KMS-11 (cell line): Measurements from ENCODE around the gene AACS.

Experiments
- H2AFZ ChIP-seq: fragments of 200-600 bp; sonication (generic); 2 replicates; pipeline ENCODE4 v1.6.1; 2016; ENCODE audit warnings: antibody characterized with exemption, mixed run types, low read depth
- H3K27ac ChIP-seq: fragments of 200-600 bp; sonication (generic); 2 replicates; pipeline ENCODE4 v1.6.1; 2016; ENCODE audit warnings: mild to moderate bottlenecking, mixed run types
- H3K27me3 ChIP-seq: fragments of 200-600 bp; sonication (generic); 2 replicates; pipeline ENCODE4 v1.6.1; 2017; ENCODE audit warnings: mild to moderate bottlenecking, low read depth, mixed run types, moderate library complexity; ENCODE audit not compliant: insufficient read depth
- H3K36me3 ChIP-seq: fragments of 200-600 bp; sonication (generic); 2 replicates; pipeline ENCODE4 v1.6.1; 2017; ENCODE audit warnings: mild to moderate bottlenecking, mixed run types; ENCODE audit not compliant: insufficient read depth
- H3K4me1 ChIP-seq: fragments of 200-600 bp; sonication (generic); 2 replicates; pipeline ENCODE4 v1.6.1; 2016; ENCODE audit warnings: mild to moderate bottlenecking, low read depth, mixed run types; ENCODE audit not compliant: poor library complexity, severe bottlenecking
- H3K4me2 ChIP-seq: fragments of 200-600 bp; sonication (generic); 2 replicates; pipeline ENCODE4 v1.7.0; 2016; ENCODE audit warnings: mild to moderate bottlenecking, mixed run types
- H3K4me3 ChIP-seq: fragments of 200-600 bp; sonication (generic); IDR thresholded peaks from 2 replicates; pipeline ENCODE4 v1.6.1; 2017; ENCODE audit warnings: low read depth, low read length, mixed read lengths; ENCODE audit not compliant: insufficient read depth
- H3K79me2 ChIP-seq: fragments of 200-600 bp; sonication (generic); 2 replicates; pipeline ENCODE4 v1.6.1; 2016; ENCODE audit warnings: low read depth, mixed run types; ENCODE audit not compliant: insufficient read depth
- H3K9ac ChIP-seq: fragments of 200-600 bp; sonication (generic); 2 replicates; pipeline ENCODE4 v1.6.1; 2016; ENCODE audit warnings: mild to moderate bottlenecking, mixed run types
- H4K20me1 ChIP-seq: fragments of 200-600 bp; sonication (generic); 2 replicates; pipeline ENCODE4 v1.6.1; 2016; ENCODE audit warnings: mild to moderate bottlenecking, mixed run types; ENCODE audit not compliant: insufficient read depth
- CTCF ChIP-seq: fragments of 200-600 bp; sonication (generic); conservative IDR thresholded peaks from 2 replicates; pipeline ENCODE4 v1.6.1; 2017; ENCODE audit warnings: low read depth, mild to moderate bottlenecking, antibody characterized with exemption, low read length, moderate library complexity, mixed read lengths

The AACS gene

GRCh38 chr12:125185740-125186470 lies 120.7 kb downstream of the AACS start, which contains the start of gene TMEM132B:
Gene TMEM132B (plus strand): TSS chr12:125186386.
- Histone ChIP-seq H3K4me1 (no peaks in the 10 kb centered on the region), H3K79me2 (no peaks in the 10 kb centered on the region), H3K4me3 (no peak within 1 kb of the TSS), H4K20me1 (no peaks in the 10 kb centered on the region), H3K27me3 (no peaks in the 10 kb centered on the region), H3K27ac (no peak within 1 kb of the TSS), H3K9ac (no peak within 1 kb of the TSS), H2AFZ (peak within 1 kb of the TSS; percentile 38; the same call in 1 of the 2 replicates), H3K36me3 (no peaks in the 10 kb centered on the region), H3K4me2 (0 out of 2 replicates have a peak within 1 kb of the TSS, but pooled peaks have one; percentile 39)
- TF ChIP-seq CTCF = 0 out of 2 replicates have a peak, but pooled peaks have one; percentile 16

- H3K36me3 ChIP-seq = no peaks in the 10 kb centered on the region
- H3K27ac ChIP-seq = no peak overlapping the region
- no peaks in the 10 kb centered on the region for H4K20me1 ChIP-seq
- H3K9ac ChIP-seq = no peak overlapping the region
- H3K4me2 ChIP-seq = no peak overlapping the region
- H2AFZ ChIP-seq = no peak overlapping the region
- H3K27me3 ChIP-seq = no peaks in the 10 kb centered on the region
- H3K4me1 ChIP-seq = no peaks in the 10 kb centered on the region
- no peak for TF ChIP-seq CTCF
- H3K4me3 ChIP-seq = no peak overlapping the region
- no peaks in the 10 kb centered on the region for H3K79me2 ChIP-seq
These were observed 121.4 kb downstream of the AACS start for GRCh38 chr12:125186471-125187147.

- H3K4me2 ChIP-seq = no peak overlapping the region
These were observed 122.0 kb downstream of the AACS start for GRCh38 chr12:125187148-125187745.

More at GRCh38 chr12:125187148-125187745, 122.0 kb downstream of the AACS start:
- no peak overlapping the region for H2AFZ ChIP-seq
- H3K27ac ChIP-seq = no peak overlapping the region
- no peaks in the 10 kb centered on the region for H3K27me3 ChIP-seq
- no peak for TF ChIP-seq CTCF
- H3K4me3 ChIP-seq = no peak overlapping the region
- no peaks in the 10 kb centered on the region for H4K20me1 ChIP-seq
- no peaks in the 10 kb centered on the region for H3K79me2 ChIP-seq
- no peaks in the 10 kb centered on the region for H3K36me3 ChIP-seq
- H3K4me1 ChIP-seq = no peaks in the 10 kb centered on the region
- H3K9ac ChIP-seq = no peak overlapping the region
